ENCODE data around the gene EPHB6.

GRCh38 chr7:142870147-142870559, 15.3 kb downstream of the EPHB6 start:
- TF ChIP-seq CTCF (IDR thresholded peaks at IDR 0.05) (no peak), POLR2A (IDR thresholded peaks at IDR 0.05) (no peak)
